Measurements from ENCODE around the gene ADIG. TPM values are rescaled to one million over a fixed set of nuclear protein-coding genes. Genes with fewer than 3 reads are reported as not detected.
"Not testable (repeated sequence)": the region's sequence is repeated elsewhere in the genome, so short reads cannot be mapped to it uniquely, and the experiment has no call there.

ADIG gene
- total RNA-seq, 6 experiments from 2014 or later = not detected

GRCh38 chr20:38589967-38590675 lies 9.1 kb downstream of the ADIG start:
- no peaks in the 10 kb centered on the region for H3K4me1 Mint-ChIP-seq (ENCODE audit: low read depth)

DNA sequence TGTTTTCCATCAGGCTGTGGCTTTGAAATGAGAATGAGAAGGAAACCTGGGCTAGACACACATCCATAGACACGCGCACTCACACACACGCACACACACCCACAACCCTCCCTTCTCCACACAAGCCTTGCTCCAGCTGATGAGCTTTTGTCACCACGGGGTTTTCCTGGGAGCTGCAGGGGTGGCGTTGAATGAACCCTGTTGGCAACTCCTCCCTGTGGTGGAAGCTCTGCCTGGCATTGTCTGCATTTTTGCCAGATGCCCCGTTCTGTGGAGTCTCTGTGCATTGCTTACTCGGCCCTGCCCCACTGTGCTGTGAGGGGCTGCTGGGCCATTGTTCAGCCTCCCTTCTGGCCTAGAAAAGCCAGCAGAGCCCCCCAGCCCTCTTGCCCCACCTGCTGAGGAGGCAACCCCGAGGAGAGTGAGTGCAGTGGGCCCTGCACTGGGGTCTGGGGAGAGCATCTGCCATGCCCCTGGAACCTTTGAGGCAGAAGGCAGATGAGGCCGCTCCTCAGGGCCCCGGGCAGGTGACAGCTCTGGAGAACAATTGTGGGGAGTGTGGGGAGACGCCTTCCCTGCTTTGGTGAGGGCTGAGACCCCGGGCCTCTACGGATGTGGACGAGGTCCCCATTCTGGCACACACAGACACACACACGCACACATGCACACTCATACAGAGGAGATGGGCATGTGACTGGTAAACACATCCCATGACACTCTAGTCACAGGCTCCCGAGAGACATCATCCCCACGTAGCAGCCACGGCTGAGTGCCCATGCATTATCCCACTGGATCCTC lies 9.9 kb downstream of the ADIG start:
- Mint-ChIP-seq H3K27me3 (ENCODE audit: insufficient read depth) (peaks cover 18% of the 10 kb centered on the region), H3K4me3 (no peak overlapping the region), H3K27ac (no peak overlapping the region)

More at GRCh38 chr20:38589967-38590675, 9.1 kb downstream of the ADIG start:
- TF ChIP-seq CTCF (IDR thresholded peaks at IDR 0.05) = no peak
- DNase-seq = no peak
- Mint-ChIP-seq H3K9me3 (no peaks in the 10 kb centered on the region), H3K4me3 (no peak overlapping the region), H3K27ac (no peak overlapping the region), H3K27me3 (ENCODE audit: insufficient read depth) (peaks cover 22% of the 10 kb centered on the region), H3K36me3 (ENCODE audit: low read depth) (no peaks in the 10 kb centered on the region)

DNA sequence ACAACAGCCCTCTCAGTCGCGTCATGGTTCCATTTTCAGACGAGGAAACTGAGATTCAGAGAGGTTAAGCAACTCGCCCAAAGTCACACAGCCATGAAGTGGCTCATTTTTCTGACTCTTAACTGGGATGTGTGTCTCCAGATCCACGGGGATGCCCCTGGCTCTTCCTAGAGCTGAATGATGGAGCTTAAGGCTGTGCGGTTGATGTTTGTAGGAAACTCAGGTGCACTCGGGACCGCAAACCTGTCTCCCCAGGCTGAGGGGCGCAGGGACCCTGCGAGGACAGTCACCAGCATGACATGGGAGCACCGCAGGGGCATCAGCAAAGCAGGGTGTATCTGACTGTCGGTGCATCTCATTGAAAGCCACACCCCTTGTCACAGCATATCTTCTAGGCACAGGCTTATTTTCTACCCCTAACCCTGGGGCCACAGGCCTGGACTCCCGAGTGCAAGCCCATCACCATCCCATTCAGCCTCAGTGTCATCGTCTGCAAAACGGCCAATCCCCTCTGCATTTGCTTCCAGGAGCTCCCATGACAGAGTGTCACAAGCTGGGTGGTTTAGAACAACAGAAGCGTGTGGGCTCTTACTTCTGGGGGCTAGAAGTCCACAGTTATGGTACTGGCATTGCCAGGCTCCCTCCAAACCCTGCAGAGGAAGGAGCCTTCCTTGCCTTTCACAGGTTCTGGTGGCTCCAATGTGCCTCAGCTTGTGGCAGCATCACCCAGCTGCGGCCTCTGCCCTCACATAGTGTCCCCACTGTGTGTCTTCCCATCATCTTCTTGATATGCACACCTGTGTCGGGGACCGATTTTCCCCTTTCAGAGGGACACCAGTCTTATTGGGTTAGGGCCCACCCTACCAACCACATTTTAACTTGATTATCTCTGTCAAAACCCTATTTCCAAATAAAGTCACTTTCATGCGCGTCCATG lies 10.7 kb downstream of the ADIG start:
- TF ChIP-seq CTCF (IDR thresholded peaks at IDR 0.05) = no peak
- no peaks in the 10 kb centered on the region for H3K9me3 Mint-ChIP-seq
- no peak overlapping the region for H3K27ac Mint-ChIP-seq
- H3K36me3 Mint-ChIP-seq (ENCODE audit: low read depth) = no peaks in the 10 kb centered on the region
- H3K27me3 Mint-ChIP-seq (ENCODE audit: insufficient read depth) = peaks cover 13% of the 10 kb centered on the region
- no peaks in the 10 kb centered on the region for H3K4me1 Mint-ChIP-seq (ENCODE audit: low read depth)
- DNase-seq = no peak
- no peak overlapping the region for H3K4me3 Mint-ChIP-seq

More for the DNA sequence above, 9.9 kb downstream of the ADIG start:
- no peaks in the 10 kb centered on the region for H3K9me3 Mint-ChIP-seq
- peak; percentile 4 for DNase-seq
- TF ChIP-seq CTCF (IDR thresholded peaks at IDR 0.05) = no peak
- no peaks in the 10 kb centered on the region for H3K36me3 Mint-ChIP-seq (ENCODE audit: low read depth)
- no peaks in the 10 kb centered on the region for H3K4me1 Mint-ChIP-seq (ENCODE audit: low read depth)

DNA sequence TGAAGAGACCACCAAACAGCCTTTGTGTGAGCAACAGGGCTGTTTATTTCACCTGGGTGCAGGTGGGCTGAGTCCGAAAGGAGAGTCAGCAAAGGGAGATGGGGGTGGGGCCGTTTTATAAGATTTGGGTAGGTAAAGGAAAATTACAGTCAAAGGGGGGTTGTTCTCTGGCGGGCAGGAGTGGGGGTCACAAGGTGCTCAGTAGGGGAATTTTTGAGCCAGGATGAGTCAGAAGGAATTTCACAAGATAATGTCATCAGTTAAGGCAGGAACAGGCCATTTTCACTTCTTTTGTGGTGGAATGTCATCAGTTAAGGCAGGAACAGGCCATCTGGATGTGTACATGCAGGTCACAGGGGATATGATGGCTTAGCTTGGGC lies 11.4 kb downstream of the ADIG start:
- not testable (repeated sequence) for H3K27ac Mint-ChIP-seq; DNase-seq; H3K4me3 Mint-ChIP-seq; H3K36me3 Mint-ChIP-seq (ENCODE audit: low read depth); H3K9me3 Mint-ChIP-seq; H3K4me1 Mint-ChIP-seq (ENCODE audit: low read depth)
- H3K27me3 Mint-ChIP-seq (ENCODE audit: insufficient read depth) = peaks cover 11% of the 10 kb centered on the region

DNA sequence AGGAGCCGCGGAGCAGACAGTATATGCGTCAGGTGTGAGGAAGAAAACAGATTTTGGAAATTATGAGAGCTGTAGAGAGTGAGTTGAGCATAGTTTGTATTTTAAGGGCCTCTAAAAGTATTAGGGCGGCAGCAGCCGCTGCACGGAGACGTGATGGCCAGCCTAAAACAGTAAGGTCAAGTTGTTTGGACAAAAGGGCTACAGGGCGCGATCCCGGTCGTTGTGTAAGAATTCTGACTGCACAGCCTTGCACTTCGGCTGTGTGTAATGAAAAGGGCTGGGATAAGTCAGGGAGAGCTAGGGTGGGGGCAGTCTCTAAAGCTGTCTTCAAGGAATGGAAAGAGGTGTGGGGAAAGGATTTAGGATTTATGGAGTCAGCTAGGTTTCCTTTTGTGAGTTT lies 13.3 kb downstream of the ADIG start:
- not testable (repeated sequence) for H3K27ac Mint-ChIP-seq; H3K9me3 Mint-ChIP-seq; H3K36me3 Mint-ChIP-seq (ENCODE audit: low read depth); DNase-seq; H3K4me3 Mint-ChIP-seq; H3K4me1 Mint-ChIP-seq (ENCODE audit: low read depth)
- peaks cover 15% of the 10 kb centered on the region for H3K27me3 Mint-ChIP-seq (ENCODE audit: insufficient read depth)

- H3K9me3 Mint-ChIP-seq; H3K27ac Mint-ChIP-seq; H3K4me1 Mint-ChIP-seq (ENCODE audit: low read depth); DNase-seq; H3K4me3 Mint-ChIP-seq; H3K36me3 Mint-ChIP-seq (ENCODE audit: low read depth): not testable (repeated sequence)
- peaks cover 18% of the 10 kb centered on the region for H3K27me3 Mint-ChIP-seq (ENCODE audit: insufficient read depth)
These were observed 14.9 kb downstream of the ADIG start for GRCh38 chr20:38595886-38596285.
